HG02588 (cell line): Measurements from ENCODE around the gene HBD.
"Not testable (repeated sequence)": the region's sequence is repeated elsewhere in the genome, so short reads cannot be mapped to it uniquely, and the experiment has no call there.

Experiments used
- ATAC-seq: cut with Tn5 transposase; IDR thresholded peaks from one replicate; pipeline ENCODE4 v1.9.1; 2021; ENCODE audit warnings: mild to moderate bottlenecking, moderate library complexity; ENCODE audit not compliant: unreplicated experiment

HBD gene

DNA sequence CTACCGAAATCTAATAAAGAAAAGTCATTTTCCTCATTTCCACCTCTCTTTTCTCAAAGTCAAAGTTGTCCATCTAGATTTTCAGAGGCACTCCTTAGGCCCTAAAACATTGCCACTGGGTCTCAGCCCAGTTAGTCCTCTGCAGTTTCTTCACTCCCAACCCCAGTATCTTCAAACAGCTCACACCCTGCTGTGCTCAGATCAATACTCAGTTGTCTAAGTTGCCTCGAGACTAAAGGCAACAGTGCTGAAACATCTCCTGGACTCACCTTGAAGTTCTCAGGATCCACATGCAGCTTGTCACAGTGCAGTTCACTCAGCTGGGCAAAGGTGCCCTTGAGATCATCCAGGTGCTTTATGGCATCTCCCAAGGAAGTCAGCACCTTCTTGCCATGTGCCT is 19.7 kb upstream of the HBD start:
- ATAC-seq, result not testable (repeated sequence)

DNA sequence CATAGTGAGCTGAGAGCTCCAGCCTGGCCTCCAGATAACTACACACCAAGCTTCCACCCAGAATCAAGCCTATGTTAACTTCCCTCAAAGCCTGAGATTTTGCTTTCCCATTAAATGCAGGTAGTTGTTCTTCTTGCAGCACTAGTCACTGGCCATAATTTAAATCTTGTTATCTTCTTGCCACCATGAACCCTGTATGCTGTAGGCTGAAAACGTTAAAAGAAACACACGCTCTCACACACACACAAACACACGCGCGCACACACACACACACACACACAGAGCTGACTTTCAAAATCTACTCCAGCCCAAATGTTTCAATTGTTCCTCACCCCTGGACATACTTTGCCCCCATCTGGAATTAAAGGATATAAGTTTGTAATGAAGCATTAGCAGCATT is 19.2 kb upstream of the HBD start:
- not testable (repeated sequence) for ATAC-seq

DNA sequence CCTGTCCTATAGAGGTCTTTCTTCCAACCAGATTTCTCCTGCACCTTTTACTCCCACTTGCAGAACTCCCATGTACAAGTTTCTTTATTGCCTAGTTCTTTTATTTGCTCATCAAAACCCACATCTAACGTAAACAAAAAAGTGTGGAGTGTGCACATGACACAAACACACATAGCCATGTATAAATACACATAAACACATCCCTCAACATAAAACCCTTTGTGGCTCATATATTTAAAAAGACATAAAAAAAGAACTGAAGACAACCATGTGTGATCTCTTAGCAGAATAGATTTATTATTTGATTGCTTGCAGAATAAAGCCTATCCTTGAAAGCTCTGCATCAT is 18.6 kb upstream of the HBD start:
- ATAC-seq, result no peak

DNA sequence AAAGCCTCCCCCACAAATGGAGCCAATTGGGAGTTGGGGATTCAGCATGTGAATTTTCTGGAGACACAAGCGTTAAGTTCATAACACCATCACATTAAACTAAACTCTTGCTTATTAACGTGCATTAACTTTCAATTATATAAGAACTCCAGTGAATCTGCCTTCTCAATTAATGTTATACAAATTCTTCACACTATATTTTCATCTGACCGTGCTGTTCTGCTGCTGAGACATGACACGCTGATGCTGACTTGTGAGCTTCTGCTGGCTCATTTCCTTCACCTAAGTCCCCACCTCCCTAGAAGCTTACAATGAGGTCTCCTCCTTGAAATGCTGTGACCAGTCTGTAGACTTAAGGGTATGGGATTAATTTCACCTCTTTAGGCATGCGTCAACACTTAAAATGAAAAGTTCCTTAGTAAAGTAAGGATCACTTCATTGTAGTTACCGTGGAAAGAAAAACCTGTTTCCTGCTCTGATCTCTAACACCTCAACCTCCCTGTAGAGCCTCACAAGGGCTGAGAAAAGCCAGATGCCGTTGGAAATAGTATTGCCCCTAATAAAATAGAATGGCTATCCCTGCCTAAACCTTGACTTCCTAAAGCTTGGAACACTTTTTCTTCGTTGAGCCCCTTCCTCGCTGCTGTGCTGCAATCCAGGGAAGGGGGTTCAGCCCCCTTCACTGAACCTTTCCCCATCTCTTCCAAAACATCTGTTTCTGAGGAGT is 18.1 kb upstream of the HBD start:
- no peak for ATAC-seq

DNA sequence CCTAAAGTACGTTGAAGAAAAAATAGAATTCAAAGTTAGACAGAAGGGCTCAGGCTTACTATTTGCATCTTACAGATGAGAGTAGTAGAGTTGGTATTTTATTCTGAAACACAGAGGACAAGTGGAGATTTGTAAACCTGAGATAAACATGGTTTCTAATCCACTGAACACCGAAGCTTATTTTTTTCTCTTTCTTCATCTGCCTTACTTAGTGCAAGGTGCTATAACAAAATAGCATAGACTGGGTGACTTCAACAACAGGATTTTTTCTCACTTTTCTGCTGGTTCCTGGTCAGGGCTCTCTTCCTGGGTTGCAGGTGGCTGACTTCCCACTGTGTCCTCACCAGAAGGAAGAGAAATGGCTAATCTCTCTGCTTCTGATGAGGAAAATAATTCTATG is 17.5 kb upstream of the HBD start:
- ATAC-seq, result no peak

DNA sequence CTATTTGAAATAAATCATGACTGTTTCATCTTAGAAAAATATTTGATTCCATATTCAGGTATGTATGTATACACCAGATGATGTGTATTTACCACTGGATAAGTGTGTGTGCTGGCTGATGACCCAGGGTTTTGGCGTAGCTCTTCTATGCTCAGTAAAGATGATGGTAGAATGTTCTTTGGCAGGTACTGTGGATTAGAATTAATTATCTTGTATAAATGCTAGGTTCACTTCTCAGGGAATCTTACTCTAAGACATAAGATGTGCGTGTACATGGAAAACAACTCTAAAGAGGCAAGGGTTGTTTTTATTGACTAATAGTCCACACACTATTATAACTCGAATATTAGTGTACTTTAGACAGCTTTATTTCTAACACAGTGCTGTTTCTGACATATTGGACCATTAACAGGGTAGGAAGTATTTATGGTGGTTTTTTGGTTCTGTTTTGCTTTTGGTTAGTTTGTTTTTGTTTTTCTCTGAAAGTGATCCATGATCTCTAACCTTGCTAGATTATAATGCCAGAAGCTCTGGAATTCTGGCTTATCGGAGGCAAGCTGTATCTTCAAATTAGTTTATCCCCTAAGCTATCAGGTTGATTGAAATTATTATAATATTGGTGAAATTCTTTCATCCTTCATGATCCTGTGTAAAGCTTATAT is 16.4 kb upstream of the HBD start:
- no peak for ATAC-seq

DNA sequence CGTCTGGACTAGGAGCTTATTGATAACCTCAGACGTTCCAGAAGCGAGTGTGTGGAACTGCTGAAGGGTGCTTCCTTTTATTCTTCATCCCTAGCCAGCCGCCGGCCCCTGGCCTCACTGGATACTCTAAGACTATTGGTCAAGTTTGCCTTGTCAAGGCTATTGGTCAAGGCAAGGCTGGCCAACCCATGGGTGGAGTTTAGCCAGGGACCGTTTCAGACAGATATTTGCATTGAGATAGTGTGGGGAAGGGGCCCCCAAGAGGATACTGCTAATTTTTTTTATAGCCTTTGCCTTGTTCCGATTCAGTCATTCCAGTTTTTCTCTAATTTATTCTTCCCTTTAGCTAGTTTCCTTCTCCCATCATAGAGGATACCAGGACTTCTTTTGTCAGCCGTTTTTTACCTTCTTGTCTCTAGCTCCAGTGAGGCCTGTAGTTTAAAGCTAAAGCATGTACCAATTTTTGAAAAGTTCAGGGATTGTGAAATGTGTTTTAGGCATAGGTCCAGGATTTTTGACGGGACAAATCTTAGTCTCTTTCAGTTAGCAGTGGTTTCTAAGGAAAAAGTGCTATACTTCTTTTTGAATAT is 15.6 kb upstream of the HBD start, which contains the start of gene HBG1:
TSS of gene HBG1 (minus strand) at position 51 of the 590 bp plus-strand sequence. CDS start 53 bp downstream, outside the sequence.
- not testable (repeated sequence) for ATAC-seq

DNA sequence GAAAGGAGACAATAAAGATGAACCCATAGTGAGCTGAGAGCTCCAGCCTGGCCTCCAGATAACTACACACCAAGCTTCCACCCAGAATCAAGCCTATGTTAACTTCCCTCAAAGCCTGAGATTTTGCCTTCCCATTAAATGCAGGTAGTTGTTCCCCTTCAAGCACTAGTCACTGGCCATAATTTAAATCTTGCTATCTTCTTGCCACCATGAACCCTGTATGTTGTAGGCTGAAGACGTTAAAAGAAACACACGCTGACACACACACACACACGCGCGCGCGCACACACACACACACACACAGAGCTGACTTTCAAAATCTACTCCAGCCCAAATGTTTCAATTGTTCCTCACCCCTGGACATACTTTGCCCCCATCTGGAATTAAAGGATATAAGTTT is 14.2 kb upstream of the HBD start:
- ATAC-seq, result not testable (repeated sequence)

DNA sequence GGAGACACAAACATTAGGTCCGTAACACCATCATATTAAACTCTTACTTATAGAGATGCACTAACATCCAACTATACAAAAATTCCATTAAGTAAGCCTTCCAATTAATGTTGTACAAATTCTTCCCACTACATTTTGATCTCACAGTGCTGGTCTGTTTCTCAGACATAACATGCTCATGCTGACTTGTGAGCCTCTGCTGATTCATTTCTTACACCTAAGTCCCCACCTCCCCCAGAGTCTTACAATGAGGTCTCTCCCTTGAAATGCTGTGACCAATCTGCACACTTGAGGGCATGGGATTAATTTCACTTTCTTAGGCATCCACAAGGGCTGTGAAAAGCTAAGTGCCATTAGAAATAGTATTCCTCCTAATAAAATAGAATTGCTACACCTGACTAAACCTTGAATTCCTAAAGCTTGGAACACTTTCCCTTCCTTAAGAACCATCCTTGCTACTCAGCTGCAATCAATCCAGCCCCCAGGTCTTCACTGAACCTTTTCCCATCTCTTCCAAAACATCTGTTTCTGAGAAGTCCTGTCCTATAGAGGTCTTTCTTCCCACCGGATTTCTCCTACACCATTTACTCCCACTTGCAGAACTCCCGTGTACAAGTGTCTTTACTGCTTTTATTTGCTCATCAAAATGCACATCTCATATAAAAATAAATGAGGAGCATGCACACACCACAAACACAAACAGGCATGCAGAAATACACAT is 13.3 kb upstream of the HBD start:
- ATAC-seq, result no peak

DNA sequence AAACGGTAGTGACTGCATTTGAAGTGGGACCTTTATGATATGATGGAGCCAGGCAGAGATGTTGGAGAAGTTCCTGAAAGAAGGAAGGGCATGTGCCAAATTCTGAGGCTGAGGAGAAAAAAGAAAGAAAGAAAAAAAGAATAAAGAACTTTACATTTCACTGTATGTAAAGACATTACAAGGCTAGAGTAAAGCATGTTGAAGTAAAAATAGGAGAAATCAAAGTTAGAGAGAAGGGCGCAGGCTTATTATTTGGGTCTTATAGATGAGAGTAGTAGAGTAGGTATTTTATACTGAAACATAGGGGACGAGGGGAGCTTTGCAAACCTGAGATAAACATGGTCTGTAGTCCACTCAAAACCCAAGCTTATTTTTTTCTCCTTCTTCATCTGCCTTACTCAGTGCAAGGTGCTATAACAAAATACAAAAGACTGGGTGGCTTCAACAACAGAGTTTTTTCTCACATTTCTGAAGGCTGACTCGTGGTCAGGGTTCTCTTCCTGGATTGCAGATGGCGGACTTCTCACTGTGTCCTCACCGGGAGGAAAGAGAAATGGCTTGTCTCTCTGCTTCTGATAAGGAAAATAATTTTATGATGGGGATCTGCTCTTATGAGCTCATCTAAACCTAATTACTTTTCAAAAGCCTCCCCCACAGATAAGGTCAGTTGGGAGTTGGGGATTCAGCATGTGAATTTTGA is 12.6 kb upstream of the HBD start:
- no peak for ATAC-seq

DNA sequence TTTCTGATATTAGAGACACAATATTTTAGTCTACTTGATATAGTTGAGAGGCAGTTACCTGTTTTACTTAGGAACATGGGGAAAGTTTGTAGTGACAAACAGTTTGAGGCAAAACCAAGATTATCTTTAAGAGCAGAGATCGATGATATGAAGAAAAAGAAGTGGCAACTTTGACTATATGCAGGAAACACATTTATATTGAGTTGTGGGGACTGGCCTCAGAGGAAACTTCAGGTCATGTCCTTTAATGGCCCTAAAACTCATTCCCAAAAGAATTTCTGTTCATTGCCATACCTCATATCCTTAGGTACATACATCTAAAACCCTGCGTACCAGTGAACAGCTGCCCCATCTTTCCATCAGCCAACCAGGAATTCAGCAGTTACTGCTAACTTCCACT is 10.9 kb upstream of the HBD start:
- ATAC-seq, result no peak

DNA sequence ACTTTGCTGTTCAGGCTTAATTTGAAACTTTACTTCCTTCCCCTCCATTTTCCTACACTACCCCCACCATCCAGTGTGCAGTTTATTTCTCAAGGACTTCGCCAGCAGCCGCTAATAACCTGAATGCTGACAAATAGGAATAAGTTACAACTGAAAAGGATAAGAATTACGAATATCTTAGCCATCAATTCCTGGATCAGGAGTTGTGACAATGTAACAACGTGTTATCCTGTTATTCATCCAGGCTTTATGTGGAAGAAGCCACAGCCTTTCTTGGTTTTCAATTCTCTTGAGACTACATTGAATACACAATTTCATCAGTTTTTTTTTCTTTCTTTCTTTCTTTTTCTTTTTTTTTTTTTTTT is 9.5 kb upstream of the HBD start:
- ATAC-seq, result no peak

DNA sequence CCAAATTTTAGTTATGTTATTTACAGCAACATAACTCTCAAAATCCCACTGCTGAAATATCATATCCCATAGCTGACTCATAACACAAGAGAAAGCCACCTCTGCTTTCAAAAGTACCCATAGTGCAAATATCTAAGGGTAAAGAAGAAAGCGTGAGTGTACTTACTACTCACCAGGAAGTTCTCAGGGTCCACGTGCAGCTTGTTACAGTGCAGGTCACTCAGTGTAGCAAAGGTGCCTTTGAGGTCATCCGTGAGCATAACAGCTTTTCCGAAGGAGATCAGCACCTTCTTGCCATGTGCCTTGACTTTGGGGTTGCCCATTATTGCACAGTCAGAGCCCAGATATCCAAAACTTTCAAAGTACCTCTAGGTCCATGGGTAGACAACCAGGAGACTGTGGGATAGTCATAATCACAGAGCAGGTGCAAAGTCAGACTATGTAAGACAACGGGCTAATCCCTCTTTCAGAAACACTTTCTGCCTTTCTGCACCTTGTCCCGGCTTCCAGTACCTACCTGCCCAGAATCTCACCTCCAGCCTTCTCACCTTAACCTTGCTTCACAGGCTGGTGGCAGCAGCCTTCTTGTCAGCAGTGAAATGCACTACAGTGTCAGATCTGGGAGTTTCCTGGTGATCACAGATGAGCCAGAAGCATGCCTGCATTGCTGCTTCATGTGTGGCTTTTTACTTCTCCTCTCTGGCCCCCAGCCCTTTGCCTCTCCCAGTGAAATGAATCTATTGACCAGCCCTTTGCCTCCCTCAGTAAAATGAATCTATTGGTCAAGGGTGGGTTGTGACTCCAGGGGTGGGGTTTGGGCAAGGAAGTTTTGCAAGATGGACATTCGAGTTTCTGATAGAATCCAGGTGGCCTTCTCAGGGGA is 8.9 kb upstream of the HBD start:
- ATAC-seq, result peak; percentile 78

DNA sequence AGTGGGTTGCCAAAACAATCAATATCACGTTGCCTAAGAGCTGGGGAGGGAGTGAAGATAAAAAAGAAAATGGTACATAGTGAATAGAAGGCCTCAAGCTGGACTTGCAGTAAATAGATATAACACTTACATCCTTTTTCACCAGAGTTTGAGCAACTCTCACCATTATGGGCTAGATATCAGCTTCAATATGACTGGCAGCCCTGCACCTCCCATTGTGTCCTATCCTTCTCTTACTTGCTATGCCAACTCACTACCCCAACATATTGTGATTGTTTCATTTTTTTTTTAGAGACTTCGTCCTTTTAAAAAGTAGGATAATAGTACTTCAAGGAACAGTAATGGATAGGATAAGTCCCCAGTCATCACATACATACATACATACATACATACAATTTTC is 7.9 kb upstream of the HBD start:
- ATAC-seq, result no peak

DNA sequence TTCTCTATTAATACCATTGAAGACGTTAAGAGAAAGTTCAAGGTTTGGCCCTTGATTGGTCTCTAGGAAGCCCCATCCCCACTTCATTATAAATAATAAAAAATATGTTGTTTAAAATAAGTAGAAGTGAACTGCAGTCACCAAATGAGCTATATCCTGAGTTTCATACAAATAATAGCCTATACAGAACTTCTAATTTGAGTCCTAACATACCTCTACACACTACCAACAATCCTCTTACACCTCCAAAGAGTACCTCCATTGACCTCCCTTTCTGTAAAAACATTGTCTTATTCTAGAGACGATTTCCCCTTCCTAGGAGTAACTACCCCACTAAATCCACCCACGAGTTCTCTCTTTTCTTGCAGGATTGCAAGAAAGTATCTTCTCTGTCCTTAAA is 7.2 kb upstream of the HBD start:
- no peak for ATAC-seq

DNA sequence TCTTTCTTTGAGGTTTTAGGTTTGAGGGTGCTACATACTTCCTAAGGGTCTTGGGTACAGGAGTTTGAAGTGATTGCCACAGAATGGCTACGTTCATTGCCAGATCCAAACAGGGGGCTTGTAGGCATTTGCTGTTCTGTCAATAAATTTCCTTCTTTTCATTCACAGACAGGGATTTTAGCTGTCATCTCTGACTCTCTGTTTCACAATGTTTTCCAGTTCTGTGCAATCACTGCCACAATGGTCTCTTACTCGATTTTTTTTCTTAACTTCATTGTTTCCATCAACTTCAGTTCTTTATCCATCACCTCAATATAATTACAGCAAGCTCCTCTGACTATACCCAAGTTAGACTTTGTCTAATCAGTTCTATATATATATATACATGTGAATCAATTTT is 6.2 kb upstream of the HBD start:
- no peak for ATAC-seq

DNA sequence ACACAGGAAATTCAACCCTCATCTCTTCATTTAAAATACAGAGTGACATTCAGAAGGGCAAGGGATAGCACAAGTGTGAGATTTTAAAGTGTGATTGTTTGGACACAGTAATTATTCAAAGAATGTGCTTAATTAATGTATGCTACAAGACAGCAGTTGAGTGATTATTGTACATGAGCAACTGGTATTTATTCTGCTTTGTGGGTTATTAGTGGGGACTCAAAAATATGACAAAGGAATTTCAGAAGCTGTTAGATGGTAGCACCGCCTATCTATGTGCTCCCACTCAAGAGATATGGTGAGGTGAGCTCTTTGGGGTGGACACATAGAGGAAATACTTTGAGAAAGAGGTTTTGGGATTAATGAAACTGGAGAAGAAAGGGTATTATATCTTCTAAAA is 5.8 kb upstream of the HBD start:
- ATAC-seq, result no peak

DNA sequence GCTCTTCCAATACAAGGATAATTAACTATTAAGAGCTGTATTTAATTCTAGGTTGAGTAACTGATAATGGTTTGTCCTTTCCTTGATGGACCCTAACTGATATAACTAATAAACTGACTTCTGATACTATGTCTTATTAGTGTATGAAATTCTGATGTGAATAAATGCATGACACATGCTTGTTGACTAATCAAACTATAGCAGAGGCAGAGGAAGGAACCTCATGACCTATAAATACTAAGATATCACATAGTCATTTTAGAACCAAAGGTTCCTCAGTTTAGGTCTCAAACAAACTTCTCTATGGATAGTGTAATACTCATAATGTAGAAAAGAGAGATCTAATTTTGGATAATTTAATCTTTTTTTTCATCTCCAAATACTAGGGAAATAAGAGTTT is 4.8 kb upstream of the HBD start:
- ATAC-seq, result no peak

DNA sequence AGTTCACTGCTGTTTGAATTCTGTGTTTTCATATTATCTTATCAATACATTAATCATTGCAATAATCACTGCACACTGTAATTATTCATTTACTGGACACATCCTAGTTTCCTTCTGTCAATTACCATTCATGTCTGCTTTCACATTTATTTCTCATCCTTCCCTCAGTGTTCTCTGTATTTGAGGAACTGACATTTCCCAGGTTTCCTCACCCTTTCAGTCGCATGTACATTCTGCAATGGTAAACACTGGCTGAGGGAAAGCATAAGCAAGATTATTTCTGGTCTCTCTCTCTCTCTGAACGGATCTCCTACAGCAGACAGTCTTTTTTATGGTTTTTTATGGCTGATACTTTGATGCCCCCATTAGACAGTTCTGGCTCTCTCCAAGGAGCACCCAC is 4.2 kb upstream of the HBD start:
- no peak for ATAC-seq

DNA sequence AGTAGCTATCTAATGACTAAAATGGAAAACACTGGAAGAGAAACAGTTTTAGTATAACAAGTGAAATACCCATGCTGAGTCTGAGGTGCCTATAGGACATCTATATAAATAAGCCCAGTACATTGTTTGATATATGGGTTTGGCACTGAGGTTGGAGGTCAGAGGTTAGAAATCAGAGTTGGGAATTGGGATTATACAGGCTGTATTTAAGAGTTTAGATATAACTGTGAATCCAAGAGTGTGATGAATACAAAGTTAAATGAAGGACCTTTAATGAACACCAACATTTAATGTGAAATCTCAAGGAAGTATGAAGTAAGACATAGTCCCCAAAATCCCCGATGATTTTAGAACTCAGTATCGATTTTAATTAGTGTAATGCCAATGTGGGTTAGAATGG is 3.1 kb upstream of the HBD start:
- no peak for ATAC-seq
